GM20000 (cell line): ENCODE results near the gene LARP6.

Experiments
- DNase-seq: peaks from one replicate; pipeline ENCODE4 v3.0.0; 2012; ENCODE audit warnings: low spot score
- TF ChIP-seq, protein P1 (sequence below): IDR thresholded peaks from 2 replicates; pipeline ENCODE4 v1.5.1; 2012; ENCODE audit warnings: mild to moderate bottlenecking, control low read depth; ENCODE audit errors: extremely low read depth, missing control alignments

The LARP6 gene

DNA sequence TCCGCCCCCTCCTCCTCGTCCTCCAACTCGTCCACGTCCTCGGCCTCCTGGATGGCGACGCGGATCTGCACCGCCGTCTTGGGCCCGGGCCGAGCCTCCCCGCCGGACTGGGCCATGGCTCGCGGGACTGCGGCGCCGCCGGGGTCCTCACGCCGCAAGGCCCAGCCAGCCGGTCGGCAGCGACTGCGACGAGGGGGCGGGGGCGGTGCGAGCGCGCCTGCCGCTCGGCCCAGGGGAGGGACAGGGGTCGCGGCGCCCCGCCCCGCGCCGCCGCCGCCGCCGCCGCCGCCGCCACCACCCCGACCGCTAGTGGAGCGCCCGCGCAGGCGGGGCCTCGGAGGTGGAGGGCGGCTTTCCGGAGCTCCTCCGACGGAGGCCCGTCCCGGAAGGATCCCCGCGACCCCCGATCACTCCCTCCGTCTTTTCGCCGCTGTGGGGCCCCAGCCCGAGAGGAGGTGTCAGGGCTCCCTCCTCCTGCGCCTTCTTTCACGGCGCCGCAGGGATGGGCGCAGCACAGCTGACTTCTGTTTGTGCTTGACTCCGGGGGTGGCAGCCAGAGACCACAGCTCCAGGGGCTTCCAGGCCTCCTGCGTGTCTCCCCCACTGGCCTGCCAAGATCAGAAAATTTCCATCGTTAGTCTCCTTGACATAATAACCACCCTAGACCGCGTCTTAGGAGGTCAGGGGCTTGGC, at the start of gene LARP6:
Gene LARP6, minus strand, starts transcription at position 185 of the 693 bp plus-strand sequence. Its CDS starts 69 bp downstream, at position 116.
- peak; percentile 58 for DNase-seq
- TF ChIP-seq, protein P1, sequence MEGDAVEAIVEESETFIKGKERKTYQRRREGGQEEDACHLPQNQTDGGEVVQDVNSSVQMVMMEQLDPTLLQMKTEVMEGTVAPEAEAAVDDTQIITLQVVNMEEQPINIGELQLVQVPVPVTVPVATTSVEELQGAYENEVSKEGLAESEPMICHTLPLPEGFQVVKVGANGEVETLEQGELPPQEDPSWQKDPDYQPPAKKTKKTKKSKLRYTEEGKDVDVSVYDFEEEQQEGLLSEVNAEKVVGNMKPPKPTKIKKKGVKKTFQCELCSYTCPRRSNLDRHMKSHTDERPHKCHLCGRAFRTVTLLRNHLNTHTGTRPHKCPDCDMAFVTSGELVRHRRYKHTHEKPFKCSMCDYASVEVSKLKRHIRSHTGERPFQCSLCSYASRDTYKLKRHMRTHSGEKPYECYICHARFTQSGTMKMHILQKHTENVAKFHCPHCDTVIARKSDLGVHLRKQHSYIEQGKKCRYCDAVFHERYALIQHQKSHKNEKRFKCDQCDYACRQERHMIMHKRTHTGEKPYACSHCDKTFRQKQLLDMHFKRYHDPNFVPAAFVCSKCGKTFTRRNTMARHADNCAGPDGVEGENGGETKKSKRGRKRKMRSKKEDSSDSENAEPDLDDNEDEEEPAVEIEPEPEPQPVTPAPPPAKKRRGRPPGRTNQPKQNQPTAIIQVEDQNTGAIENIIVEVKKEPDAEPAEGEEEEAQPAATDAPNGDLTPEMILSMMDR: no peak

DNA sequence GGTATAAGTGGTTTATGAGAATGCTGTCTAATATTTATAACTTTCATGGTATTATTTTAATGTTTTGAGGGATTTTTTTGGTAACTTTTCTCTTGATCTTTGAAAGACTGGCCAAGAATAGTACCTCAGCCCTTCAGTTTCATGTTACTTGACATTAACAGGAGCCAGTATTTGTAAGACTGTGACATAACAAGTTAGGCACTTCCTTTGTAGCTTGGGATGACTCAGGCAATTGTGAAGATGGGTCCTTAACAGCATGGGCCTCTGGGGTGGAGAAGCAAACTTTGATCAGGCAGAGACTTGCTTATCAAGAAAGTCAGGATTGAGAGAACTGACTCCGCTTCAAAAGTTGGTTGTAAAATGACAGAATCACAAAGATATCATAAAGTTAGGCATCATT, 48.1 kb upstream of the LARP6 start:
- TF ChIP-seq, protein P1: no peak
- DNase-seq: no peak

DNA sequence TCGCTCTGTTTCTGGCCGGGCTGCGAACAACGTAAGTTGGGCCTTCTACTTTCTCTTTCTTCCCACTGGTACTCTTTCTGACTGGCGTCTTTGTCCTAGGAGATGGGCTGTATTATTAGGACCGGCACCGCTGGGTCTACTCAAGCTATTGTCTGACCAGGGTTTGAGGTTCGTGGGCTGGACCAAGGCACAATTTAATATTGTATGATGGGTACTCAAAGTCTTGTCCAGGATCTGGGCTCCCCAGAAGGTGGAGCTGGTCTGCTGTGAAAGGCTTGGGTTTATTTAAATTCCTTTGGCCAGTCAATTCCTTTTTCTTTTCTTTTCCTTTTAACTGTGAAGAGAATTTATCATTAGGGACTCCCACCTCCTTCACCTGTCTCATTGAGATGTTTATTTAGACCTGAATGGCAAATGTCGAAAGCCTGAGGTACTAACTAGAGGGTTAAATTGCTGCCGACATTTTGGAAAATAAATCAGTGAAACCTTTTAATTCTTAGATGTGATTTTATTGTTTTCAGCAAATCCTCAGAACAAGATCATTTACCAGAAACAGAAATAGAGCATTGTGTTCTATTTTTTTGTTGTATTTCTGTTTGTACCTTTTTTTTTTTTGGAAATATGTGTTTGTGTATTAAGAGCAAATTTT, 39.1 kb upstream of the LARP6 start:
- TF ChIP-seq, protein P1: peak; percentile 19
- DNase-seq: peak; percentile 39

DNA sequence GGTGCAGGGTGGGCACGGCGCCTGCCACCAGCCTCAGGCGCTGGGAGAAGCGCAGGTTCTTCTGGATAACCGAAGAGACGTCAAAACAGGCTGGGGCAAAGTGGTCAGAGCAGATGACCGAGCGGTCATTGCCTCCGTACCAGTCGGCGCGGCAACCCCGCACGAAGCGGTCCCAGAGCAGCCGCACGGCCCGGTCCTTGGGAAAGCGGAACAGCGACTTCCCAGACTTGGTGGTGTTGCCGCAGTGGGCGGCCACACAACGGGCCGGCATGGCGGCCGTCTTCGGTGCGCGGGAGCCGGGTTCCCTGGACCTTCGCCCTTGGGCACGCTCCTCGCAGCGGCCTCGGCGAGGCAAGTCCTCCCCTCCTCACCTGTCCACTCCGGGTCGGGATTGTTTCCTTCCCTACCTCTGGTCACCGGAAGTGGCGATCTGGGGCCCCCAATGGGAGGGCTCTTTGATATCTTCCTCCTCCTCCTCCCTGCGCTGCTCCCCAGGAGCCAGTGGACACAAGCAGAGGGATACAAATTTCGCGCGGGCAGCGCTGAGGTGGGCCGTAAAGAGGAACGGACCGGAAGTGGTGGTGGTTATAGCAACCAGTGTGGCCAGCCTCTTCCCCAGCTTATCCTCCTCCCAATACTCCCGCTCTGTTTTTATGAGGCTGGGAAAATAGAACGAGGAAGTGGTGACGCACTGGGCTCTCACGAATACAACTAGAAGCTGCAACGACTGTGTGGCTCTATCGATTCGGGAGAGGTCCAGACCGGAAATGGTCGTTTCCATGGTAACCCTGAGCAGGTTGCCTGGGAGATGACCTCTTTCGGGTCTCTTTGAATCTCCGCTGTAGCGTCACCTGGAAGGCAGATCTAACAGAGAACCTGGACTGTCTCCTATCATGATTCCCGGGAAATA, 38.3 kb upstream of the LARP6 start, which contains the start of the genes LRRC49 and THAP10:
Gene LRRC49, plus strand, starts transcription at position 825 of the 910 bp plus-strand sequence. Its CDS starts 69 bp downstream, at position 894.
Gene THAP10, minus strand, starts transcription at position 432 of the 910 bp plus-strand sequence. Its CDS starts 161 bp downstream, at position 271.
- TF ChIP-seq, protein P1: no peak
- DNase-seq: peak; percentile 84

DNA sequence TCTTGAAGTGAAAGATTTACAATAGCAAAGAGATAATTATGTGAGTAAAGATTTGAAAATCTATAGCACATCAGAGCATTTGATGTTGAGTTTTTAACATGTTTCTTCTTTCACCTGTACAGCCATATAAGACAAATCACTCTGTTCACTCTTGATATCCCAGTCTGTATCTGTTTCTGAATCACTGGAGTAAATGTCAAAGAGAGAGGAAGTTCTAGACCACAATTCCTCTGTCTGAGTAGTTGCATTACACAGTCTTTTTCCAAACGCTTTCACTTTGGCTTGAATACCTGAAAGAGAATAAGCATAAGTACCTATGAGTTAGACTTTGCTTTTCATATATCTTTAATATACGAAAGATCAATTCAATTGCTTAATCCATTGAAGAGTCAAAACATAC, 28.4 kb upstream of the LARP6 start:
- TF ChIP-seq, protein P1: no peak

DNA sequence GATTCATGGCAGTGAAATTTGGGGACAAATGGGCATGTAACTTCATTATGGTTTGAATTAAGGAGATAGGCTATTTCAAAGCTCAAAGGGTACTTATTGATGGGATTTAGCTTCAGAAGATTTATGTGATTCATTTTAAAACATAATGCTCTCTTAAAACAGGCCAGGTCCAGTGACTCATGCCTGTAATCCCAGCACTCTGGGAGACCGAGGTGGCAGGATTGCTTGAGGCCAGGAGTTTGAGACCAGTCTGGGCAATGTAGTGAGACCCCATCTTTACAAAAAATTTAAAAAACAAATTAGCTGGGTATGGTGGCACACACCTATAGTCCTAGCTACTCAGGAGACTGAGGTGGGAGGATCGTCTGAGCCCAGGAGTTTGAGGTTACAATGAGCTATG, 26.8 kb upstream of the LARP6 start:
- DNase-seq: no peak
- TF ChIP-seq, protein P1: no peak

More for the DNA sequence above, 28.4 kb upstream of the LARP6 start:
- DNase-seq: no peak

DNA sequence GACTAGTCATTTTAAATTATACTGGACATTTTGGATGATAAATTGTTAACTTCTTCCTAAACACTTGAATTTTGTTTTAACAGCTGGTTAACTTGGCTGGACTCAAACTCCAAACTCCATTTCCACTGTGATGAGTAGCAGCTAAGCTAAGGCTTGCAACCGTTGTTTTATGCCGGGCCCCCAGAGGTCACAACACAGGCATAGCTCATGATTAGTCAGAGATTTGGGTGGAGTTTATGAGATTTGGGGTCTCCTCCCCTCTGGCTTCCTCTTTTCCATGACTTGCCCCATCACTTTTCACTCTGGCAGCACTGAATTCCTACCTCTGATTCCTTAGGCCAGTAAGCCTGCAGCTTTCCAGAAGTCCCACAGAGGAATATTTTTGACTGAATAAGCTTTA, 25.4 kb upstream of the LARP6 start:
- DNase-seq: no peak
- TF ChIP-seq, protein P1: no peak
